ACHN (cell line): ENCODE data around the gene PEMT.
"Not testable (repeated sequence)": the region's sequence is repeated elsewhere in the genome, so short reads cannot be mapped to it uniquely, and the experiment has no call there.

Experiments used
- DNase-seq: peaks from one replicate; pipeline ENCODE4 v3.0.0-alpha.2; 2015
- in situ Hi-C: cut with HindIII; loops from 2 replicates; pipeline ENCODE4 v1.10.0; 2017; ENCODE audit warnings: low sequenced_read_pairs, low pct_ligation_motif_present, low pct_unique_long_range_greater_than_20kb

Gene PEMT

GRCh38 chr17:17486416-17486815, 105.1 kb downstream of the PEMT start:
- in situ Hi-C loops, DNase-seq: not testable (repeated sequence)

GRCh38 chr17:17485420-17485819, 106.1 kb downstream of the PEMT start:
- no peak for DNase-seq
- in situ Hi-C loops = no loop called here

- DNase-seq = no peak
- in situ Hi-C loops = no loop called here
Measured at GRCh38 chr17:17484451-17484899, 107.0 kb downstream of the PEMT start.

GRCh38 chr17:17481860-17482259, 109.6 kb downstream of the PEMT start:
- DNase-seq = no peak
- in situ Hi-C loops = no loop called here

- in situ Hi-C loops = no loop called here
- DNase-seq = no peak
Measured at GRCh38 chr17:17480593-17481148, 110.8 kb downstream of the PEMT start.

GRCh38 chr17:17479209-17479608, 112.3 kb downstream of the PEMT start:
- DNase-seq = no peak
- in situ Hi-C loops = no loop called here

GRCh38 chr17:17476865-17477467, 114.5 kb downstream of the PEMT start, which contains the start of gene MED9:
Gene MED9, plus strand, starts transcription at chr17:17477000. Its CDS starts 42 bp downstream, at chr17:17477042.
- in situ Hi-C loops = no loop called here
- peak; percentile 91 for DNase-seq

GRCh38 chr17:17474341-17474740, 117.2 kb downstream of the PEMT start:
- DNase-seq = no peak
- in situ Hi-C loops = no loop called here

GRCh38 chr17:17472333-17472920, 119.1 kb downstream of the PEMT start:
- no peak for DNase-seq
- in situ Hi-C loops = no loop called here

- DNase-seq = no peak
- in situ Hi-C loops = no loop called here
Measured at GRCh38 chr17:17469996-17470395, 121.5 kb downstream of the PEMT start.

- in situ Hi-C loops = no loop called here
- DNase-seq = no peak
Measured at GRCh38 chr17:17469358-17469757, 122.2 kb downstream of the PEMT start.

- in situ Hi-C loops = no loop called here
- DNase-seq = no peak
Measured at GRCh38 chr17:17468217-17469010, 123.1 kb downstream of the PEMT start.

GRCh38 chr17:17467720-17468119, 123.8 kb downstream of the PEMT start:
- DNase-seq = no peak
- in situ Hi-C loops = no loop called here

GRCh38 chr17:17467016-17467415, 124.5 kb downstream of the PEMT start:
- in situ Hi-C loops = no loop called here
- DNase-seq = no peak

GRCh38 chr17:17466511-17466910, 125.0 kb downstream of the PEMT start:
- no peak for DNase-seq
- in situ Hi-C loops = no loop called here

GRCh38 chr17:17465878-17466277, 125.6 kb downstream of the PEMT start:
- in situ Hi-C loops, DNase-seq: not testable (repeated sequence)

- in situ Hi-C loops = no loop called here
- no peak for DNase-seq
Measured at GRCh38 chr17:17463821-17464220, 127.7 kb downstream of the PEMT start.

- in situ Hi-C loops = no loop called here
- DNase-seq = no peak
Measured at GRCh38 chr17:17462048-17462824, 129.3 kb downstream of the PEMT start.

GRCh38 chr17:17460038-17460437, 131.5 kb downstream of the PEMT start:
- in situ Hi-C loops = no loop called here
- no peak for DNase-seq
